Liver (tissue), 9 donors: ENCODE results near the gene DAND5. TPM values are rescaled to one million over a fixed set of nuclear protein-coding genes. Genes with fewer than 3 reads are reported as not detected.

Source experiments
- DNase-seq: peaks from one replicate; pipeline ENCODE4 v3.0.0-alpha.2; 2017; ENCODE audit warnings: low spot score
- H3K27ac ChIP-seq, 2 donors: one replicate each; pipeline ENCODE4 v1.7.0; 2013; ENCODE audit warnings: inconsistent platforms in 2 of 2, low read length in 2 of 2, control low read depth in 1 of 2, low read depth in 1 of 2, mild to moderate bottlenecking in 1 of 2
- H3K27me3 ChIP-seq, 4 donors: one replicate each; pipeline versions ENCODE4 v1.6.1 to v1.7.0; 2013; ENCODE audit warnings: low read length in 3 of 4, inconsistent platforms in 1 of 4, mild to moderate bottlenecking in 1 of 4, moderate library complexity in 1 of 4; ENCODE audit not compliant: control insufficient read depth in 4 of 4, insufficient read depth in 4 of 4
- H3K36me3 ChIP-seq, 4 donors: one replicate each; pipeline versions ENCODE4 v1.6.1 to v1.7.0; 2013; ENCODE audit warnings: low read length in 3 of 4, mild to moderate bottlenecking in 3 of 4, low read depth in 1 of 4, moderate library complexity in 1 of 4; ENCODE audit not compliant: control insufficient read depth in 4 of 4, insufficient read depth in 3 of 4
- H3K4me1 ChIP-seq, 4 donors: one replicate each; pipeline versions ENCODE4 v1.6.1 to v1.7.0; 2013; ENCODE audit warnings: low read length in 3 of 4, mild to moderate bottlenecking in 3 of 4, moderate library complexity in 1 of 4; ENCODE audit not compliant: control insufficient read depth in 4 of 4, insufficient read depth in 4 of 4
- H3K4me3 ChIP-seq, 3 donors: one replicate each; pipeline versions ENCODE4 v1.6.1 to v1.7.0; 2013; ENCODE audit warnings: low read length in 3 of 3, control low read depth in 1 of 3, low read depth in 1 of 3, mild to moderate bottlenecking in 1 of 3
- H3K9ac ChIP-seq, 2 donors: one replicate each; pipeline ENCODE4 v1.7.0; 2013; ENCODE audit warnings: low read length in 2 of 2, mild to moderate bottlenecking in 2 of 2, moderate library complexity in 2 of 2, control low read depth in 1 of 2, low read depth in 1 of 2
- H3K9me3 ChIP-seq, 4 donors: one replicate each; pipeline versions ENCODE4 v1.6.1 to v1.7.0; 2013; ENCODE audit warnings: low read length in 3 of 4; ENCODE audit not compliant: control insufficient read depth in 4 of 4
- CTCF ChIP-seq: fragments of 150-350 bp; IDR thresholded peaks from 2 replicates; pipeline ENCODE4 v1.5.1; 2017; ENCODE audit warnings: improper control_type of control experiment, low read depth, low read length; ENCODE audit not compliant: missing input control
- EGR1 ChIP-seq, 2 donors: IDR thresholded peaks; 2 replicates each; pipeline ENCODE4 v1.6.1; 2016 to 2018; ENCODE audit warnings: antibody characterized with exemption in 2 of 2, low read depth in 2 of 2
- FOXA1 ChIP-seq: IDR thresholded peaks from 2 replicates; pipeline ENCODE4 v1.6.1; 2016; ENCODE audit warnings: antibody characterized with exemption
- FOXA2 ChIP-seq: IDR thresholded peaks from 2 replicates; pipeline ENCODE4 v1.6.1; 2016; ENCODE audit warnings: antibody characterized with exemption
- GABPA ChIP-seq, 2 donors: IDR thresholded peaks in 1 of 2; conservative IDR thresholded peaks in 1 of 2; 2 replicates each; pipeline ENCODE4 v1.6.1; 2016; ENCODE audit warnings: antibody characterized with exemption in 2 of 2, mild to moderate bottlenecking in 1 of 2, moderate library complexity in 1 of 2
- HNF4A ChIP-seq, 2 donors: conservative IDR thresholded peaks; 2 replicates each; pipeline ENCODE4 v1.6.1; 2016; ENCODE audit warnings: antibody characterized with exemption in 2 of 2, mild to moderate bottlenecking in 2 of 2
- HNF4G ChIP-seq: IDR thresholded peaks from 2 replicates; pipeline ENCODE4 v1.6.1; 2016; ENCODE audit warnings: antibody characterized with exemption
- JUND ChIP-seq, 2 donors: IDR thresholded peaks; 2 replicates each; pipeline ENCODE4 v1.6.1; 2016; ENCODE audit warnings: antibody characterized with exemption in 2 of 2
- NR2F2 ChIP-seq: IDR thresholded peaks from 2 replicates; pipeline ENCODE4 v1.6.1; 2016; ENCODE audit warnings: antibody characterized with exemption
- RAD21 ChIP-seq, 2 donors: IDR thresholded peaks; 2 replicates each; pipeline ENCODE4 v1.6.1; 2016; ENCODE audit warnings: antibody characterized with exemption in 2 of 2, mild to moderate bottlenecking in 2 of 2
- RXRA ChIP-seq, 2 donors: IDR thresholded peaks; 2 replicates each; pipeline ENCODE4 v1.6.1; 2017 to 2018; ENCODE audit warnings: antibody characterized with exemption in 2 of 2, mild to moderate bottlenecking in 1 of 2
- SP1 ChIP-seq: IDR thresholded peaks from 2 replicates; pipeline ENCODE4 v1.6.1; 2018; ENCODE audit warnings: antibody characterized with exemption, mild to moderate bottlenecking
- TAF1 ChIP-seq: conservative IDR thresholded peaks from 2 replicates; pipeline ENCODE4 v1.6.1; 2016; ENCODE audit warnings: antibody characterized with exemption, mild to moderate bottlenecking
- YY1 ChIP-seq: IDR thresholded peaks from 2 replicates; pipeline ENCODE4 v1.6.1; 2016; ENCODE audit warnings: antibody characterized with exemption, mild to moderate bottlenecking
- ZBTB33 ChIP-seq: IDR thresholded peaks from 2 replicates; pipeline ENCODE4 v1.6.1; 2016; ENCODE audit warnings: antibody characterized with exemption
- WGBS: extraction: QIAGEN DNeasy Blood & Tissue Kit; methylation state at CpG from one replicate; pipeline ENCODE4 v1.1.7; 2013; 5-methylcytosine and 5-hydroxymethylcytosine counted together
- polyA plus RNA-seq, 2 donors: library from polyadenylated mRNA; stranded (reverse) in 1 of 2; unstranded in 1 of 2; fragments of 200-250 nt in 1 of 2; fragments of >200 nt in 1 of 2; fragmentation: Nextera tagmentation in 1 of 2; extraction: Ambion mirVana in 1 of 2; gene quantifications; one replicate each; pipeline versions ENCODE4 v1.2.1 to v1.2.3, GENCODE V29; 2013 to 2015
- total RNA-seq, 2 donors: library from RNA; depleted of rRNA; stranded (reverse); fragments of >200 nt; gene quantifications; one replicate each; pipeline ENCODE4 v1.2.3, GENCODE V29; 2014
- TF ChIP-seq, protein P1 (sequence below): IDR thresholded peaks from 2 replicates; pipeline ENCODE4 v1.6.1; 2016; ENCODE audit warnings: antibody characterized with exemption
- TF ChIP-seq, protein P2 (sequence below): IDR thresholded peaks from 2 replicates; pipeline ENCODE4 v1.6.1; 2016; ENCODE audit warnings: antibody characterized with exemption, mild to moderate bottlenecking
- TF ChIP-seq, protein P3 (sequence below): IDR thresholded peaks from 2 replicates; pipeline ENCODE4 v1.6.1; 2016; ENCODE audit warnings: antibody characterized with exemption
- donor health status: healthy.
- donor health status: healthy.
- donor health status: healthy.
- donor health status: healthy.
- donor health status: healthy.

DAND5 gene
- total and polyA plus RNA-seq, 4 donors: 0.23 TPM; not detected in 3

- Histone ChIP-seq H3K27ac (no peak overlapping the region), H3K27me3 (no peaks in the 10 kb centered on the region), H3K36me3 (peaks cover 5 to 6% (median 6%) of the 10 kb centered on the region in 4 donors), H3K4me1 (peaks cover 6 to 40% (median 30%) of the 10 kb centered on the region in 4 donors), H3K4me3 (no peak overlapping the region), H3K9ac (no peak overlapping the region), H3K9me3 (no peaks in the 10 kb centered on the region)
- DNase-seq: no peak
- WGBS: 96% methylated on average over 10 of the region's 10 CpGs
- no peak for TF ChIP-seq HNF4A (conservative IDR thresholded peaks at IDR 0.05)
- no peak for TF ChIP-seq EGR1 (IDR thresholded peaks at IDR 0.05; ENCODE audit: low read depth in 2 of 2)
- no peak for TF ChIP-seq JUND (IDR thresholded peaks at IDR 0.05)
- TF ChIP-seq GABPA (IDR thresholded peaks at IDR 0.05 in 1 of 2, conservative IDR thresholded peaks at IDR 0.05 in 1 of 2): no peak
- TF ChIP-seq, protein P1, sequence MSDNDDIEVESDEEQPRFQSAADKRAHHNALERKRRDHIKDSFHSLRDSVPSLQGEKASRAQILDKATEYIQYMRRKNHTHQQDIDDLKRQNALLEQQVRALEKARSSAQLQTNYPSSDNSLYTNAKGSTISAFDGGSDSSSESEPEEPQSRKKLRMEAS: no peak
- TF ChIP-seq NR2F2: no peak
- no peak for TF ChIP-seq SP1
- TF ChIP-seq FOXA1: no peak
- TF ChIP-seq, protein P2, sequence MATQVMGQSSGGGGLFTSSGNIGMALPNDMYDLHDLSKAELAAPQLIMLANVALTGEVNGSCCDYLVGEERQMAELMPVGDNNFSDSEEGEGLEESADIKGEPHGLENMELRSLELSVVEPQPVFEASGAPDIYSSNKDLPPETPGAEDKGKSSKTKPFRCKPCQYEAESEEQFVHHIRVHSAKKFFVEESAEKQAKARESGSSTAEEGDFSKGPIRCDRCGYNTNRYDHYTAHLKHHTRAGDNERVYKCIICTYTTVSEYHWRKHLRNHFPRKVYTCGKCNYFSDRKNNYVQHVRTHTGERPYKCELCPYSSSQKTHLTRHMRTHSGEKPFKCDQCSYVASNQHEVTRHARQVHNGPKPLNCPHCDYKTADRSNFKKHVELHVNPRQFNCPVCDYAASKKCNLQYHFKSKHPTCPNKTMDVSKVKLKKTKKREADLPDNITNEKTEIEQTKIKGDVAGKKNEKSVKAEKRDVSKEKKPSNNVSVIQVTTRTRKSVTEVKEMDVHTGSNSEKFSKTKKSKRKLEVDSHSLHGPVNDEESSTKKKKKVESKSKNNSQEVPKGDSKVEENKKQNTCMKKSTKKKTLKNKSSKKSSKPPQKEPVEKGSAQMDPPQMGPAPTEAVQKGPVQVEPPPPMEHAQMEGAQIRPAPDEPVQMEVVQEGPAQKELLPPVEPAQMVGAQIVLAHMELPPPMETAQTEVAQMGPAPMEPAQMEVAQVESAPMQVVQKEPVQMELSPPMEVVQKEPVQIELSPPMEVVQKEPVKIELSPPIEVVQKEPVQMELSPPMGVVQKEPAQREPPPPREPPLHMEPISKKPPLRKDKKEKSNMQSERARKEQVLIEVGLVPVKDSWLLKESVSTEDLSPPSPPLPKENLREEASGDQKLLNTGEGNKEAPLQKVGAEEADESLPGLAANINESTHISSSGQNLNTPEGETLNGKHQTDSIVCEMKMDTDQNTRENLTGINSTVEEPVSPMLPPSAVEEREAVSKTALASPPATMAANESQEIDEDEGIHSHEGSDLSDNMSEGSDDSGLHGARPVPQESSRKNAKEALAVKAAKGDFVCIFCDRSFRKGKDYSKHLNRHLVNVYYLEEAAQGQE: no peak
- TF ChIP-seq, protein P3, sequence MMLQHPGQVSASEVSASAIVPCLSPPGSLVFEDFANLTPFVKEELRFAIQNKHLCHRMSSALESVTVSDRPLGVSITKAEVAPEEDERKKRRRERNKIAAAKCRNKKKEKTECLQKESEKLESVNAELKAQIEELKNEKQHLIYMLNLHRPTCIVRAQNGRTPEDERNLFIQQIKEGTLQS: no peak
- TF ChIP-seq RXRA (IDR thresholded peaks at IDR 0.05): no peak
- no peak for TF ChIP-seq TAF1
- TF ChIP-seq YY1: no peak
- TF ChIP-seq RAD21 (IDR thresholded peaks at IDR 0.05): no peak
- no peak for TF ChIP-seq HNF4G
- no peak for TF ChIP-seq ZBTB33
- TF ChIP-seq FOXA2: no peak
Observed at GRCh38 chr19:12935071-12935470, 34.3 kb upstream of the DAND5 start.

GRCh38 chr19:12936582-12936981, 32.8 kb upstream of the DAND5 start:
- H3K9me3 ChIP-seq: no peaks in the 10 kb centered on the region
- no peak overlapping the region for H3K9ac ChIP-seq
- 79% methylated on average over 7 of the region's 7 CpGs for WGBS
- peaks cover 13 to 49% (median 38%) of the 10 kb centered on the region in 4 donors for H3K4me1 ChIP-seq
- no peak overlapping the region for H3K27ac ChIP-seq
- no peak for DNase-seq
- H3K36me3 ChIP-seq: peaks cover 13 to 20% (median 16%) of the 10 kb centered on the region in 4 donors
- no peaks in the 10 kb centered on the region for H3K27me3 ChIP-seq
- no peak overlapping the region for H3K4me3 ChIP-seq
- no peak for TF ChIP-seq NR2F2
- TF ChIP-seq YY1: no peak
- no peak for TF ChIP-seq RXRA (IDR thresholded peaks at IDR 0.05)
- no peak for TF ChIP-seq RAD21 (IDR thresholded peaks at IDR 0.05)
- TF ChIP-seq, protein P3: no peak
- TF ChIP-seq, protein P2: no peak
- TF ChIP-seq CTCF: no peak
- no peak for TF ChIP-seq GABPA (IDR thresholded peaks at IDR 0.05 in 1 of 2, conservative IDR thresholded peaks at IDR 0.05 in 1 of 2)
- no peak for TF ChIP-seq EGR1 (IDR thresholded peaks at IDR 0.05; ENCODE audit: low read depth in 2 of 2)
- TF ChIP-seq FOXA1: no peak
- TF ChIP-seq, protein P1: no peak
- no peak for TF ChIP-seq SP1
- no peak for TF ChIP-seq HNF4A (conservative IDR thresholded peaks at IDR 0.05)
- no peak for TF ChIP-seq TAF1
- no peak for TF ChIP-seq FOXA2
